Erythroblast (primary cell): ENCODE results near the gene NEDD4.

Experiments used
- GATA1 ChIP-seq: IDR thresholded peaks from 2 replicates; pipeline ENCODE4 v1.6.1; 2011; ENCODE audit warnings: low read depth, mild to moderate bottlenecking, control low read depth, low read length, moderate library complexity
- POLR2A ChIP-seq: IDR thresholded peaks from 2 replicates; pipeline ENCODE4 v1.6.1; 2011; ENCODE audit warnings: mild to moderate bottlenecking, low read length

DNA sequence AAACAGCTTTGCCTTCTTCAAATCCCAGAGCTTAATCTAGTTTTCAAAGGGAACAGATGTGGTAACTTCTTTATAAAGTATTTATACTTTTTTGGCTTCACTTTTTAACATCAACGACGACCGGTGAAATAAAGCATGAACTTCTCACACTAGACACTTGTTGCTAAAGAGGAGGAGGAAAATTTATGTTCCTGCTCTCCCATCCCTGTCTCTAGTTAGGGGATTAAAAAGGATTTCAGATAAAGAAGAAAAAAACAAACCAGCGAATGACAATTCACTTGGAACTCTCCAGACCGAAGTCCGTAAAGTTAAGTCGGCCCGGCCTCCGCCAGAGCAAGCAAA, 672 bp downstream of the NEDD4 start:
- TF ChIP-seq POLR2A (no peak), GATA1 (no peak)
